PFSK-1 (cell line): ENCODE results near the gene REPS1.

Source experiments
- FOXP2 ChIP-seq: optimal IDR thresholded peaks from 2 replicates; pipeline ENCODE3; 2011; ENCODE audit warnings: borderline replicate concordance, control low read depth, inconsistent platforms; ENCODE audit not compliant: insufficient read depth; ENCODE audit errors: extremely low read length, extremely low read depth
- POLR2AphosphoS5 ChIP-seq: IDR thresholded peaks from 2 replicates; pipeline ENCODE4 v1.6.1; 2012; ENCODE audit warnings: low read depth, mild to moderate bottlenecking, control low read depth, low read length, moderate library complexity
- SIN3A ChIP-seq: IDR thresholded peaks from 2 replicates; pipeline ENCODE4 v1.6.1; 2012; ENCODE audit warnings: mild to moderate bottlenecking, low read length, moderate library complexity, borderline replicate concordance; ENCODE audit not compliant: insufficient read depth
- TAF1 ChIP-seq: IDR thresholded peaks from 2 replicates; pipeline ENCODE4 v1.6.1; 2012; ENCODE audit warnings: low read length, control low read depth, borderline replicate concordance; ENCODE audit not compliant: insufficient read depth
- TF ChIP-seq, protein P1 (sequence below), 2 experiments: IDR thresholded peaks; 2 replicates each; pipeline versions ENCODE4 v1.6.1 to v1.8.0; 2011 to 2012; ENCODE audit warnings: low read depth in 2 of 2, low read length in 2 of 2, control low read depth in 1 of 2, inconsistent platforms in 1 of 2, mild to moderate bottlenecking in 1 of 2, moderate library complexity in 1 of 2; ENCODE audit not compliant: insufficient read depth in 1 of 2

REPS1 gene

DNA sequence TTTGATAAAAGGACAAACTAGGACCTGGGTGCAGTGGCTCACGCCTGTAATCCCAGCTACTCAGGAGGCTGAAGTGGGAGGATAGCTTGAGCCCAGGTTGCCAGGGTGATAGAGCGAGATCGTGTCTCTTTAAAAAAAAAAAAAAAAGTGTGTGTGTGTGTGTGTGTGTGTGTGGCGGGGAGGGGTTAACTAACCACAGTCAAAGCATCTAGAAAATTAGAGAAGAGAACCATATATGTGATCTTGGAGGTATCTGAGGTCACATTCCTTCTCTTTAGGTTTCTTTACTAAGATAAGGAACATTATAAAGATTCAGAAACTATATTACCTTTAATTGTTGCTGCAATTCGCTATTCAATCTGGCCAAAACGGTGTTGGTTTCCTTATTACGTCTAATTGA, 80.9 kb downstream of the REPS1 start:
- TF ChIP-seq FOXP2 (no peak), POLR2AphosphoS5 (no peak), SIN3A (no peak), TAF1 (no peak)
- TF ChIP-seq, protein P1, sequence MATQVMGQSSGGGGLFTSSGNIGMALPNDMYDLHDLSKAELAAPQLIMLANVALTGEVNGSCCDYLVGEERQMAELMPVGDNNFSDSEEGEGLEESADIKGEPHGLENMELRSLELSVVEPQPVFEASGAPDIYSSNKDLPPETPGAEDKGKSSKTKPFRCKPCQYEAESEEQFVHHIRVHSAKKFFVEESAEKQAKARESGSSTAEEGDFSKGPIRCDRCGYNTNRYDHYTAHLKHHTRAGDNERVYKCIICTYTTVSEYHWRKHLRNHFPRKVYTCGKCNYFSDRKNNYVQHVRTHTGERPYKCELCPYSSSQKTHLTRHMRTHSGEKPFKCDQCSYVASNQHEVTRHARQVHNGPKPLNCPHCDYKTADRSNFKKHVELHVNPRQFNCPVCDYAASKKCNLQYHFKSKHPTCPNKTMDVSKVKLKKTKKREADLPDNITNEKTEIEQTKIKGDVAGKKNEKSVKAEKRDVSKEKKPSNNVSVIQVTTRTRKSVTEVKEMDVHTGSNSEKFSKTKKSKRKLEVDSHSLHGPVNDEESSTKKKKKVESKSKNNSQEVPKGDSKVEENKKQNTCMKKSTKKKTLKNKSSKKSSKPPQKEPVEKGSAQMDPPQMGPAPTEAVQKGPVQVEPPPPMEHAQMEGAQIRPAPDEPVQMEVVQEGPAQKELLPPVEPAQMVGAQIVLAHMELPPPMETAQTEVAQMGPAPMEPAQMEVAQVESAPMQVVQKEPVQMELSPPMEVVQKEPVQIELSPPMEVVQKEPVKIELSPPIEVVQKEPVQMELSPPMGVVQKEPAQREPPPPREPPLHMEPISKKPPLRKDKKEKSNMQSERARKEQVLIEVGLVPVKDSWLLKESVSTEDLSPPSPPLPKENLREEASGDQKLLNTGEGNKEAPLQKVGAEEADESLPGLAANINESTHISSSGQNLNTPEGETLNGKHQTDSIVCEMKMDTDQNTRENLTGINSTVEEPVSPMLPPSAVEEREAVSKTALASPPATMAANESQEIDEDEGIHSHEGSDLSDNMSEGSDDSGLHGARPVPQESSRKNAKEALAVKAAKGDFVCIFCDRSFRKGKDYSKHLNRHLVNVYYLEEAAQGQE (IDR thresholded peaks at IDR 0.05; ENCODE audit: insufficient read depth in 1 of 2, low read depth in 2 of 2, low read length in 2 of 2) = no peak

DNA sequence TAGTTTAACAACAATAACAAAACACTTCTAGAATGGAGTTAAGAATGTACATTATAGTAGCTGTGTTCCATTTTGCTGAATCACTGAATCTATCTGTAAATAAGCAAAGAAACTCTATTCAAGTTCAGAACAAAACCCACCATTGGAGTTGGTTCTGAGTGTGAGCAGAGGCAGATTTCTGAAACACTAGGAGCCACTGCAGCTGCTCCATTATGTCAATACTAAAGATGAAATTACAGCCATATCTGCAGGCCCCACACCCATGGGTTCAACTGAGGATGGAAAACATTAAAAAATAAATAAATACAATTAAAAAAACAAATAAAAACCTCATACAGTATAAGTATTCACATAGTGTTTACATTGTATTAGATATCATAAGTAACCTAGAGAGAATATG, 91.0 kb downstream of the REPS1 start:
- TF ChIP-seq, protein P1 (IDR thresholded peaks at IDR 0.05; ENCODE audit: insufficient read depth in 1 of 2, low read depth in 2 of 2, low read length in 2 of 2) = no peak
- TF ChIP-seq POLR2AphosphoS5 = no peak
- TF ChIP-seq TAF1 = no peak
- no peak for TF ChIP-seq FOXP2
- no peak for TF ChIP-seq SIN3A

DNA sequence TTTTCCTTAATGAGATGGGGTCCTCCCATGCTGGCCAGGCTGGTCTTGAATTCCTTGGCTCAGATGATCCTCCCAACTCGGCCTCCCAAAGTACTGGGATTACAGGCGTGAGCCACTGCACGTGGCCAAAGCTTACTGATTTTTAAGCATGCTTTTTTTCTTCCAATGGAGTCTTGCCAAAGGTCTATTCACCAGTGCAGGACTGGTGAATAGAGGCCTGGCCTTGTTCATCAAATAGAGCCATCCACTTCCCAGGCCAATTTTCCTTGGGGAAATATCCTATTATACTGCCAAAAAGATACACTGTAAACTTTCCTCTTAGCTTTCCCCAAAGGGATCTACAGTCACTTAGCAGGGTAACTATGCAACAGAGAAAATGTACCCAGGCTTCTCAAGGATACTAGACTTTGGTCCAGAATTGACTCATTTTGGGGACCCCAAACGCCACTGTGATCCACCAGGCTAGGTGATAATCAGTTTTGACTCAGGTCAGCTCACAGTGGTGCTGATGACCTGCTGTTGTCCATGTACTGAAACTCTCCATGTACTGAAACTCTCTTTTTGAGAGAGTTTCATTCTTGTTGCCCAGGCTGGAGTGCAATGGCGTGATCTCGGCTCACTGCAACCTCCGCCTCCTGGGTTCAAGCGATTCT, 91.8 kb downstream of the REPS1 start:
- no peak for TF ChIP-seq TAF1
- TF ChIP-seq FOXP2 = no peak
- TF ChIP-seq POLR2AphosphoS5 = no peak
- no peak for TF ChIP-seq SIN3A
- TF ChIP-seq, protein P1 (IDR thresholded peaks at IDR 0.05; ENCODE audit: insufficient read depth in 1 of 2, low read depth in 2 of 2, low read length in 2 of 2) = no peak

DNA sequence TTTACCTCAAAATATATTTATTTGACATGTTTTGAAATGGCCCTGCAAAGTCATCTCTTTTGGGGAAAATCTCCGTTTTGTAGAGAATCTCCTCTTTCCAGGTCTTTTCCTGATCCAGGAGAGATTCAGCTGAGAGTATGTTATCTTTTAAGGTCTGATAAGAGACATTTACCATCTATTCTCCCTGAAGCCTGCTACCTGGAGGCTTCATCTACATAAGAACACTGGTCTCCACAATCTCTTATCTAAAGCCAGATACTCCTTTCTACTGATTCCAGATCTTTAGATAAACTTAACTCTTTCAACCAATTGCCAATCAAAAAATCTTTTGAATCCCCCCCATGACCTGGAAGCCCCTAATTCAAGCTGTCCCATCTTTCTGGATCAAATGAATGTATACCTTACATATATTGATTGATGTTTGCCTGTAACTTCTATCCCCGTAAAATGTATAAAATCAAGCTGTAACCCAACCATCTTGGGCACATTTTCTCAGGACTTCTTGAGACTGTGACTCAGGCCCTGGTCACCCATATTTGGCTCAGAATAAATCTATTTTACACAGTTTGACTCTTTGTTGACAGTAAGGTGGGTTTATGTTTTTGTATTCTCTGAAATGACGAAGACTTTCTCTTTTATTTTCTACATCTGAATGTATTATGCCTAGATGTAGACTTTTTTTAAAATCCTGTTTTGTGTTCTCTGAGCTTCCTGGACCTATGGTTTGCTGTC, 96.6 kb downstream of the REPS1 start:
- TF ChIP-seq FOXP2 (no peak), POLR2AphosphoS5 (no peak), TAF1 (no peak), SIN3A (no peak)
- TF ChIP-seq, protein P1 (IDR thresholded peaks at IDR 0.05; ENCODE audit: insufficient read depth in 1 of 2, low read depth in 2 of 2, low read length in 2 of 2) = no peak
